ENCODE measurements around the gene SOHLH2.

GRCh38 chr13:36132376-36132775 lies 82.0 kb downstream of the SOHLH2 start:
- TF ChIP-seq TAF1 (IDR thresholded peaks at IDR 0.05; ENCODE audit: borderline replicate concordance, low read depth, low read length) (no peak), POLR2AphosphoS5 (IDR thresholded peaks at IDR 0.05; ENCODE audit: low read depth, low read length) (no peak), POLR2A (IDR thresholded peaks at IDR 0.05; ENCODE audit: low read depth, low read length) (no peak)

Measured in GM12892 (cell line).